C1 segment of cervical spinal cord (tissue), 14 donors: ENCODE data around the gene MANBA.
"Not testable (repeated sequence)": the region's sequence is repeated elsewhere in the genome, so short reads cannot be mapped to it uniquely, and the experiment has no call there.

Source experiments
- DNase-seq, 14 donors: peaks; one replicate each; lab custom pipeline; 2025; lab: John Stamatoyannopoulos, UW

The MANBA gene

DNA sequence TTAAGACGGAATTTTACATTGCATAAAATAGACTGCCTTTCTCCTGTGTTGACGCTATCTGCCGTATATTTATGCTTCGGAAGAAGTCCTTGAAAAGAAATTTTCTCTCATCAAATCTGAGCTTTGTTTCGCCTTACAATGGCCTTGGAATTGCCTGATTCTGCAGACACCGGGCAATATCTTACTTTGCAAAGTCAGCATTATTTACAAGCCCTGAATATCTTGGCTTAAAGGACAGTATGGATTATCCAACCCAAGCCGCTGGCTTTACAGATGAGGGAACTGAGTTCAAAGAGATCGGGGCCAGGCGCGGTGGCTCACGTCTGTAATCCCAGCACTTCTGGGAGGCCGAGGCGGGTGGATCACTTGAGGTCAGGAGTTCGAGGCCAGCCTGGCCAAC, 1.1 kb upstream of the MANBA start:
- DNase-seq, result peak in 1 of 14 donors; percentile 30

DNA sequence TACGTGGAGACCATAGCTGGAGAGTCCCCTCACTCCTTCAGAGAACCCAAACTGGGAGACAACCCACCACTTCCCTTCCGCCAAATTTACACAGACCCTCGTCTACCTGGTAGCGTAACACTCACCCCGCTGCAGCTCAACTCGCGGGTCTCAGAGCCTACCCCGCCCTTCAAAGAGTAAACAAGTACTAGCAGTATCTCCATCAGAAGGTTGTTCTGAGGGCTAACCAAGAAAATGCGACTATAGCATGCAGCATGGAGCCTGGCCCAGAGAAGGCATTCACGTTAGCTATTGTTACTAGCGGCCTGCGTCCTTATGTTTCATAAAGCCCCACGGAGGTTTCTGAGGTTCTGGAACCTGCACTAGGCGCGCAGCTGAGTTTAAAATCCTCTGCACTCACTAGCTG, 531 bp upstream of the MANBA start:
- peak in 5 of 14 donors; percentile 32 to 81 (median 63) for DNase-seq

DNA sequence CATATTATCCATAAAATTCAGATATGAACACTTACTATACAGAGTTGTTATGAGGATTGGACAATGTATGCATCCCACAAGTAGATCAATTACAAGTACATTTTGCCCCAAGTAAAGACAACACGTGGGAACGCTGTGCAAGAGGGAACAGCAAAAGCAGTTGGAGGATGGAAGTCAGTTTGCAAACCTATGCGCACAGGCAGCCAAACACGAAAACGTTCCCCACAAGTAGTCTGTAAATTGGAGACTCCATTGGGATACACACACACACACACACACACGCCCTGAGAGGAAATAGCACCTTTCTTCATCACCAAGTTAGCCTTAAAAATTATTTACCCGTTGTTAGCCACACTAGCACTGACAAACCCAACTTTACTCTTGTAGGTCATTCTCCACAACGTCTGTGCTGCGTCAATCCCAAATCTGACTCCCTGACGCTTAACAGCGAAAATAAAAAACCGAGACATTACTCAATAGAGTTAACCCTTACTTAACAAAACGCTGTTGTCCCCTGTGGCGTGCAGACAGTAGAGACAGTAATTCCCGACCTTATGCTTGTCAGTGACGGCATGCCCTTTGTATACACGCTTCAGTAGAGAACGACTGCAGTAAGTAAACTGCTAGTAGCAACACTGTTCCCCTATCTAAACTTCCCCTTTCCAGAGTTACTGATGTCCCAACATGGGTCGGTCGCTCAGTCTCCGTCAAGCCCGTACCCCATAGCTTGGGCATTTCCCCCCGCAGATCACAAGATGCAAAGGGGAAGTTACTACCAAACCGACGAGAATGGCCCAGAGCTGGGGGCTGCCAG, 730 bp downstream of the MANBA start:
- DNase-seq, result peak in 7 of 14 donors; percentile 28 to 85 (median 63)

DNA sequence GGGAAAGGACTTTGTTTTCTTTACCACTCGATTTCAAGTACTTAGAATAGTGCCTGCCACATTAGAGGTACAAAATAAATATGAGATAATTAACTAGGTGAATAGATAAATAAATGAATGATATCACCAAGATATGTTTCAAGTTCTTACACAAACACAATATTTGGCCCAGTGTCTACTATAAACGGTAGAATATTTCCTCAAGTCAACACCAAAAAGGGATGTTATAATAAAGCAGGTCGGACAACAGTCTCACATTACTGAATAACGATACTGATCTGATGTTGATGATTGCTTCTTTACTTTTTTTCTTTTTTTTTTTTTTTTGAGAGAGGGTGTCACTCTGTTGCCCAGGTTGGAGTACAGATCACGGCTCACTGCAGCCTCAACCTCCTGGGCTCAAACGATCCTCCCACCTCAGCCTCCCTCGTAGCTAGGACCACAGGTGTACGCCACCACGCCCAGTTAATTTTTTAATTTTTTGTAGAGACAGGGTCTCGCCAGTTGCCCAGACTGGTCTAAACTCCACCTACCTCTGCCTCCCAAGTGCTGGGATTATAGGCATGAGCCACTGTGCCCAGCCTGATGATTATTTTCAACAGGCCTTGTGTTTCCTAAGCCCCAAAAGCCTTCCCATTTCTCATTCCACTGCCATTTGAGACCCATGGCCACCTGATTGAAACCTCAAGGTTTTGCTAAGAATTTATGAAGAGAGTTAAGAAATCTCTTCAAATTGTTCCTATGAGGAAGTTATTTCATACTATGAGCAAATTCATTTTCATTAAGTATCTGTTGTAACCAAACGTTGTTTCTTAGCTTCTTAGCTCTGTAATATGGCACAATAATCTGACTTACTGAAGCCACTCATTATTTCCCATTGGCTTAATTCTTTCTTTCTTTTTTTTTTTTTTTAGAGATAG, 2.3 kb downstream of the MANBA start:
- no peak for DNase-seq

DNA sequence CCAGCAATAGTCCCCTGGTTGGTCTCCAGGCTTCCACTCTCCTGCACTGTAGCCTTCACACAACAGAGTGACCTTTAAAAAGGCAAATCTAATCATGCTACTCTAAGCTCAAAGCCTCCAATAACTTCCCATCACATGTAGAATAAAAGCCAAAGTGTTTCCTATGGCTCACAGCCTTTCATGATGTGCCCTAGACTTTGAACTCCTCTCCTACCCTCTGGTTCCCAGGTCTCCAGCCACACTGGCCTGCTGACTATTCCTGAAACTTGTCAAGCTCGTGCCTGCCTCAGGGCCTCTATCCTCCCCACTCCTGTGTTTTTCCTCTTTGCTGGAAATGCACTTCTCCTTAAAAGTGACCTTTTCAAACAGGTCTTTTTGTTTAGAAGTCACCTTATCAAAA, 3.1 kb downstream of the MANBA start:
- no peak for DNase-seq

DNA sequence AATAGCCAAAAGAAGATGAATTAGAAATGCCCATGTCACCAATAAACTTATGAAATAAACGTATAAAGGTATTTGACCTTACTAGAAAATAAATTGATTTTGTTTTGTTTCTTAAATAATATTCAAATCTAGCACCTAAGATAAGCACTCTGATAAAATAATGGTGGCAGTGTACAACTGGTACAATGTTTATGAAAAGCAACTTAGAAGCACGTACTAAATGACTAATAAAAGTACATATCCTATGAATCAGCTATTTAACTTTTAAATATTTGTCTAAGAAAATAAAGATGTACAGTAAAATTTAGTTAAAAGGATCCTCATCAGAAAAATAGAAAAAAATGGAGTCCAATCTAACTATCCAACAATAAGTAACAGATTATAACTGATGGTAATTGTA, 6.7 kb downstream of the MANBA start:
- no peak for DNase-seq

DNA sequence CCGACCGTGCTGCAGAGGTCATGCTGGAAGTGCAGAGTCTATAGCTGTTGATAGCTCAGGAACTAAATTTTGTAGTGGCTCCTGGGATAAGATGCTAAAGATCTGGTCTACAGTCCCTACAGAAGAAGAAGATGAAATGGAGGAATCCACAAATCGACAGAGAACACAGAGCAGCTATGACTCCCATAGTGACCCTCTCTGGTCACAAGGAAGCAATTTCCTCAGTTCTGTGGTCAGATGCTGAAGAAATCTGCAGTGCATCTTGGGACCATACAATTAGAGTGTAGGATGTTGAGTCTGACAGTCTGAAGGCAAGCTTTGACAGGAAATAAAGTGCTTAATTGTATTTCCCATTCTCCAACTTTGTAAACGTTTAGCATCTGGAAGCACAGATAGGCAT, 8.8 kb downstream of the MANBA start:
- no peak for DNase-seq

DNA sequence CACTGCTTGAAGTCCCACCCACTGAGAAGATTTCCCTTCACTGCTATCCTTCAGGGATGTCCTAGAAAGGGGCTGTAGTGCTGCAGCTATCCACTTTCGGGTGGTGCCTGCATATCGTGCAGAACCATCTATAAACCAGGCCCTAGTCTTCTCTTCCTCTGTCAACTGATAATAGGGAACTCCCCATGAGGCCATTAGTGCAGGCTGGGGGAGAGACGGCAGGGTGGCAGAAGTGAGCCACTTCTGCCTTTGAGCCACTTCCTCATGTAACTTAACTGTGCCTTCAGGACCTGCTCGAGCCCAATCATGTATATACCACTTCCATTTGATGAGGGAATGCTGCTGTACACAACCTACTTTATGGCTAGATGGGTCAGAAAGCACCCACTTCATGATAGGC, 17.4 kb downstream of the MANBA start:
- DNase-seq, result peak in 1 of 14 donors; percentile 6

DNA sequence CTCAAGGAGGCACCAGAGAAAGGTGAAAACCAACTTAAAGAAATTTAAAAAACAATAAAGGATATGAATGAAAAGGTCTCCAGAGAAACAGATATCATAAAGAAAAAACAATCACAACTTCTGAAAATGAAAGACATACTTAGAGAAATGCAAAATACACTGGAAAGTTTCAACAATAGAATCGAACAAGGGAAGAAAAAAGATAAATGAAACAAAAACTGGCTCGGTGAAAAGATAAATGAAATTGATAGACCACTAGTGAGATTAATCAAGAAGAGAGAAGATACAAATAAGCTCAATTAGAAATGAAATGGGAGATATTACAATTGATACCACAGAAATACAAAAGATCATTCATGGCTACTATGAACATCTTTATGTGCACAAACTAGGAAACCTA, 22.0 kb downstream of the MANBA start:
- DNase-seq, result not testable (repeated sequence)

DNA sequence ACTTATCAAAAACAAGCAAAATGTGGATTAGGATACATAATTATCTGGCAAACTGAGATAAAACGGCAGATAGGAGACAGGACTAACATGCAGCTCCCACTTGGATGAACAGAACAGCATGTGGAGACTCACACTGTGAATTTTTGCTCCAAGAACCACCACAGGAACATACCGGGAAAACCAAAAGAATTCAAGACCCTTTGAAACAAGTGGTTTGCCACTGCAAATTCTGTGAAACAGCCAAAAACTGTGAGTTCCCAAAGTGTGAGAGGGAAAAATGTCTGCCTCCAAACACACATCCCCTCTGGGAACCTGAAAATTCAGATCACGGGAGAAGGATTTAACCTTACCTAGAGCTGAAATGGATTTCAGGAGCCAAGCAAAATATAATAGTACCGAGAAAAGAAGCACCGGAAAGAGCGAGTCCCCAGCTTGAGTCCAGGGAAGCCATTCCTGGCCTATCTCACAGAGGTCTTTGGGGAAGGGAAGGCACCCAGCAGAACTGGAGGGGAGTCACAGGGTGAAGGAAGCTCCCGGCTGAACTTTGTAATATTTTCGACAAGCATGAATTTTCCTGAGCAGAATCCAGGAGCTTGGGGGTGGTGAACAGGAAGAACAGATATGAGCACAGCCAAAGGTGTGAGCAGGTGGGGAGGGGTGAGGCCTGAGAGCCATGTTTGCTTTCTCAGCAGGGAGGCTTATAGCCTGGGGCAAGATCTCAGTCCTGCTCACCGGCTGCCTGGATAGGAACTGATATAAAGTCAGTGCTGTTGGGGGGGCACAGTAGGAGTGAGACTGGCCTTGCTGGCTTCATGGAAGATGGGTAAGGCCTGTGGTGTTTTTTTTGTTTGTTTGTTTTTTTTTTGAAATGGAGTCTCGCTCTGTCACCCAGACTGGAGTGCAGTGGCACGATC, 23.9 kb downstream of the MANBA start:
- no peak for DNase-seq

DNA sequence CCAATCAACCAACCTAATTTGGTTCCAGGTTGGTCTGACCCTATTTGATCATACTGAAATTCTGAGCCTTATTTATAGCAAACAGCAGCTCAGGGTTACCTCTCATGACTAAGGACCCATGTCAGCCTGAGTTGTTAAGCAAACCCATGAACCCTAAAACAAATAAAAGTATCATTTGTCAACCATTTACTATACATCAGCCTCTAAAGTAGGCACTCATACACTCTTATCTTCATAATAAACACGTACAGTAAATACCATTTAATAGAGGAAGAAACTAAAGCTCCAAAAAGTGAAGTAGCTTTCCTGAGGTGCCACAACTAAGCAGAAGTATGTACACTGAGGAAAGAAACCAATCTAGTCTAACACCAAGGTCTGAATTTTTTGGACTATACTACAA, 25.2 kb downstream of the MANBA start:
- DNase-seq, result no peak

DNA sequence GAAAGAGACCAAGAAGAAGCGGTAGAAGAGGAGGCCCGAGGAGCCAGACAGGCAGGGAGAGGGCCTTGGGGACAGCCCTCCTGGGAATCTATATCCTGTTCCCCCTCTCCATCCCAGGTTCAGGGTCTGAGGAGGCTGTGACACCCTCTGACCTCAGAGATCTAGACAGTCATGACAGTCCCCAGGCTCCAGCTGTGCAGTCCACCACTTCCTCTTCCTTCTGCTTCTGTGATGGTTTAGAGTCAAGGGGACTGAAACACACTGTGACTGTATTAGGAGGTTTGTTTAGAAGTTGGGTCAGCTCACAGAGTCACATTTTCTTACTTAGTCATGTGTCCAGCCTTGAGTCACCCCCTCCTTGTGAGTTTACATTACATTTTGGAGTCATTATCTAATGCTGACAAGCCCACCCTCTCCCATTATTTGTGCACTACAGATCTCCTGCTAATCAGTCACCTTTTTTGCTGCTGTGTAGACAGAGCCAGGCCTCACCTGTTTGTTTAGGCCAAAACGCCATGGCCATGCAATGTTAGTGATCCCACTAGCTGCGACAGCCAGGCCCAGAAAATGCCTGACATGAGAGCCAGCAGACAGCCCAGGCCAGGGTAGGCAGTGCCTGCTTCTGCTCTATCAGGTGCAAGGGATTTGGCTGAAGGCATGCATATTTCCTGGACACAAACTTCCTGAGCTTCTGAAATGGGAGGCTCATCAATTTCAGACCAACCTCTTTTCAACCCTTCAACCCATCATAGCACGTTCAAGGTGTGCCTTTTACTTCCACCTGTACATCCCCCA, 26.0 kb downstream of the MANBA start:
- DNase-seq, result no peak

DNA sequence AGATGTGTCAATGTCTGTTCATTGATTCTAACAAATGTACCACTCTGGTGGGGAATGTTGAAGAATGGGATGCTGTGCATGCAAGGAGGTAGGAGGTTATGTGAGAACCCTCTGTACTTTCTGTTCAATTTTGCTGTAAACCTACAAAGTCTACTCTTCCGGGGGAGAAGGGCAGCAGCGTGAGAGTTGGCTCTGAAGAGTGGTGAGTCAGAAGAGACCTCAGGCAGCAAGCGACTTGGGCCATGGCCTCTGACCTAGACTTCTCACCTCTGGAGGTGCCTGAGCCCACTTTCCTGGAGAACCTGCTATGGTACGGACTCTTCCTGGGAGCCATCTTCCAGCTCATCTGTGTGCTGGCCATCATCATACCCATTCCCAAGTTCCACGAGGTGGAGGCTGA, 26.7 kb downstream of the MANBA start:
- no peak for DNase-seq

DNA sequence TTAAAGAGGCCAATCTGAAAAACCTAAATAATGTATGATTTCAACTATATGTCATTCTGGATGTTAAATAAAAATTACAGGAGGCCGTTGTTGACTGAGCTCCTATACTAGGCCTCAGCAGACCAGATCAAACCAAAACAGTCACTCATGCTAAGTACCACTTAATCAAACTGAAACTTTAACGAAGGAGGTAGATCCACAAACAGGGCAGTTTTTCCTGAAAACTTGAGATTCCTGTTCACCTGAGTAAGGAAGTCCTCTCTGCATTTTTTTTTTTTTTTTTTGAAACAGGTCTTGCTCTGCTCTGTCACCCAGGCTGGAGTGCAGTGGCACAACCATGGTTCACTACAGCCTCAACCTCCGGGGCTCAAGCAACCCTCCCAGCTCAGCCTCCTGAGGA, 27.7 kb downstream of the MANBA start:
- no peak for DNase-seq

DNA sequence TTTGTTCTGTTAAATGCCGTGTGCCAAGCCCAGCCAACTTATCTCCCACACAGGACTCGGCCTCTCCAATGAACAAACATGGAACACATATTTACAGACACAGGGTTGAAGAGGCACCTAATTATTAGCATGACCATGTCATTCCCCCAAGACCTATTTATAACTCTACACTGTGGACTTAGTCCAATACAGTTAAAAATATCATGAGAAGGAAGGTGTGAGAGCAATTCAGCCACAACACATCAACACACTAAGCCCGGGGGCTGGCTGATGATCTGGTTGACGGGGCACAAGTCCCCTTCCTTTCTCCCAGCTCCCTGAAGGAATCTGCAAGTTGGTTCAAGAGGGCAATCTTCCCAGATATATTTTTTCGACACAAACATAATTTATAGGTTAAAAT, 28.1 kb downstream of the MANBA start:
- no peak for DNase-seq

DNA sequence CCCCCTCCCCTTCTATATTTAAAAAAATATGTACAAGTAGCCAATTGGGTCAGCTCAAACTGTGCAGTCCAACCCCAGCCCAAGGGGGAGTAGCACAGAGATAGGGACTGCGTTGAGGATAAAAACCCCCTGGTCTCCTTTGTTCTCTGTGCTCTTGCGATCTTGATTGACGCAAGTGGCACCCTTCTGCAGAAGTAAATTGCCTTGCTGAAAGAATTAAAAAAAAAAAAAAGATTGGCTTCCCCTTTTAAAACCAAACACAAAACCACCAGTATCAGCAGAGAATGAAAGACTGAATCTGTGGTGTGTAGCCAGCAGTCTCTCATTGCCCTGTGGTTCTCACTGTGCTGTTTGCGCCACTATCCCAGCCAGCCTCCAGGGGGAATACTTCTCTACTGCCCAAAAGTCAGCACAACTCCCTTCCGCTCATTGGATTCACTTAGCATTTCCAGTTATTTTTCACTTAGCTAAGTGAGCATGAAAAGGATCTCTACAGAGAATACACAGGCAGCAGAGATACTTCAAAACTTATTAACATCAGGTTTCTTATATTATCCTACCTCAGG, 29.7 kb downstream of the MANBA start:
- no peak for DNase-seq

DNA sequence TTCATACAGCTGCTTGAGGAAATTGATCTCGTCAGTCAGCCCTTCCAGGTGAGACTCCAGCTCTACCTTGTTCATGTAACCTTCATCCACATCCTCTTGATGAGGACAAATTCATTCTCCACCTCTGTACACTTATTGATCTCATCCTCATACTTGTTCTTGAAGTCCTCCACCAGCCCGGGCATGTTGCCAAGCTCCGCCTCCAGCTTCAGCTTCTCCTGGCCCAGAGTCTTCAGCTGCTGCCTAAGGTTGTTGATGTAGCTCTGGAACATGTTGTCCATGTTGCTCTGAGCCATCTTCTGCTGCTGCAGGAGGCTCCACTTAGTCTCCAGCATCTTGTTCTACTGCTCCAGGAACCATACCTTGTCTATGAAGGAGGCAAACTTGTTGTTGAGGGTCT, 31.3 kb downstream of the MANBA start:
- DNase-seq, result not testable (repeated sequence)

DNA sequence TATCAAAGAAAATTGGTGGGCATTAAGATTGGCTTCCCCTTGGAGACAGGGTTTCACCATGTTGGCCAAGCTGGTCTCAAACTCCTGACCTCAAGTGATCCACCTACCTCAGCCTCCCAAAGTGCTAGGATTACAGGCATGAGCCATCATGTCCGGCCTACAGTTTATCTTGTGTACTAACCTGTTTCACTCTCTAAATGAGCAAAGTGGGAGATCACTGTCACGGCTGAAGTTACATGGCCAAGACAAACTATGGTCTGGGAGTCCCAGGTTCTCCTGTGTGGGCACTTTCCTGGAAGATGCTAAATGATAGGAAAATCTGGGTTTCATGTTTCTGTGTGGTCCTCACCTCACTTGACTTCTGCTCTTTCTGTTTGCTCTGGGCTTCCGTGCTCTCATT, 33.8 kb downstream of the MANBA start:
- DNase-seq, result not testable (repeated sequence)

DNA sequence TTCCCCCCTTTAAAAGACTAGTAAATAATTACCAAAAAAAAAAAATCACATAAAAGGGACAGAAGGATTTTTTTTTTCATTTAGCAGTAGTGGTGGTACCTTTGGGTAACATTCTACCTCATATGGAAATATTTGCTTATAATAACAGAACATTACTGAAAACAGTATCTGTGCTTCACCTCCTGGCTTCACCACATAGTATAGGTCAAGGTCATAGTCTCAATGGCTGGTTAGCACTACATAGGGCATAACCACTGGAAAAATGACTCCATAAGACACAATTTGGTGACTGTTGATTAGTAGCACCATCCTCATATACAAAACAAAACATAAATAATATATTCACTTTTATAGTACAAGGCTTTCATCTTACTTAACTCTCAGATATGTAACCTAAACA, 34.7 kb downstream of the MANBA start:
- no peak for DNase-seq

DNA sequence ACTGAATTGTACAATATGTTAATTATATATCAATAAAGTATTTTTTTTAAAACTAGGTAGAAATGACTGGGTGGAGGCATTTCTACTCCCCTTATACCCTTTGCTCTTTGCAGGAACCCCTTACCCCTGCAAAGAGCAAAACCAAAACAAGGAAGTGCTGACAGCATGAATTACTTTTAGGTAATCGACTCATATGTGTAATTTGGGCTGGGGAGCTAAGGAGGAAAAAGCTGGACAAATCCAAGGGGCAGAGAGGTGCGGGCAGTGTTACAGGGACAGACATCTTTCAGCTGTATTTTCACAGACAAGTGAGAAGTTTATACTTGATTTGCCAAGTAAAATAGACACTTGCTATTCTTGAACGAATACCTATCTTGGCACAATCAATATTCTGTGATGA, 35.5 kb downstream of the MANBA start:
- DNase-seq, result no peak

DNA sequence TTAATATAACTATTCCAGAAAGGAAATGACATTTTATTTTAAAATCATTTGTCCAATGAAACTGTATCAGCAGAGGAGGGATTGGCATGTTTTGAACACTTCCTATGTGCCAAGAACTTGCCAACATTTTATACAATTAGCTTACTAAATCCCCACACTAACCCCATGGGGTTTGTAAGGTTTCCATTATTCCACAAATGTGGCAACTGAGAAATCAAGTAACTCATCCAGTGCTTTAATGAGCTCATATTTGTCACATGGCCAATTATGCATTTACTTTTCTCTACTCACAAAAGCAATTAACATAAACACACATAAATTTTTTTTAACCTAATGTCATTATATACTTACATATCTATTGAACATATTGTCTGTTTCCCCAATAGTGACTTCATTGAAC, 37.3 kb downstream of the MANBA start:
- no peak for DNase-seq
